Mesenchymal stem cell (in vitro differentiated cells and primary cell): ENCODE measurements around the gene P2RY11.

Experiments
- DNase-seq: peaks from one replicate; pipeline ENCODE4 v3.0.0-alpha.2; 2013
- H2AFZ ChIP-seq: one replicate; pipeline ENCODE4 v1.6.1; 2013; ENCODE audit warnings: low read depth, mild to moderate bottlenecking, control low read depth, inconsistent platforms, low read length, moderate library complexity
- H2AK5ac ChIP-seq: 2 replicates; pipeline ENCODE4 v1.6.1; 2013; ENCODE audit warnings: low read length, moderate library complexity, mild to moderate bottlenecking, inconsistent platforms; ENCODE audit not compliant: severe bottlenecking
- H2BK120ac ChIP-seq: one replicate; pipeline ENCODE4 v1.6.1; 2013; ENCODE audit warnings: low read depth, mild to moderate bottlenecking, inconsistent platforms, low read length, moderate library complexity
- H2BK12ac ChIP-seq, 2 experiments: one replicate each; pipeline ENCODE4 v1.6.1; 2013; ENCODE audit warnings: inconsistent platforms in 2 of 2, low read length in 2 of 2, mild to moderate bottlenecking in 2 of 2, moderate library complexity in 2 of 2, control low read depth in 1 of 2
- H2BK15ac ChIP-seq: one replicate; pipeline ENCODE4 v1.6.1; 2013; ENCODE audit warnings: mild to moderate bottlenecking, low read depth, inconsistent platforms; ENCODE audit not compliant: poor library complexity, severe bottlenecking
- H2BK5ac ChIP-seq: 2 replicates; pipeline ENCODE4 v1.6.1; 2013; ENCODE audit warnings: low read depth, mild to moderate bottlenecking, low read length, control low read depth, inconsistent platforms; ENCODE audit not compliant: poor library complexity, severe bottlenecking
- H3K14ac ChIP-seq, 2 experiments: one replicate each; pipeline ENCODE4 v1.6.1; 2013; ENCODE audit warnings: inconsistent platforms in 2 of 2, low read length in 2 of 2, control low read depth in 1 of 2, mild to moderate bottlenecking in 1 of 2, moderate library complexity in 1 of 2
- H3K18ac ChIP-seq, 2 experiments: one replicate each; pipeline ENCODE4 v1.6.1; 2013; ENCODE audit warnings: inconsistent platforms in 2 of 2, low read length in 2 of 2, control low read depth in 1 of 2, low read depth in 1 of 2, mild to moderate bottlenecking in 1 of 2
- H3K23ac ChIP-seq, 2 experiments: one replicate each; pipeline ENCODE4 v1.6.1; 2013; ENCODE audit warnings: inconsistent platforms in 2 of 2, low read length in 2 of 2, mild to moderate bottlenecking in 2 of 2, moderate library complexity in 2 of 2, control low read depth in 1 of 2
- H3K27ac ChIP-seq: 2 replicates; pipeline ENCODE4 v1.5.1; 2013; ENCODE audit warnings: mild to moderate bottlenecking, moderate library complexity, low read length, control low read depth, inconsistent platforms; ENCODE audit not compliant: poor library complexity, severe bottlenecking
- H3K27me3 ChIP-seq, 2 experiments: 2 replicates each; pipeline versions ENCODE4 v1.6.1 to v1.7.0; 2013; ENCODE audit warnings: low read length in 2 of 2, mild to moderate bottlenecking in 2 of 2, moderate library complexity in 2 of 2, control low read depth in 1 of 2, inconsistent platforms in 1 of 2; ENCODE audit not compliant: control insufficient read depth in 1 of 2, insufficient read depth in 1 of 2
- H3K36me3 ChIP-seq, 2 experiments: 2 replicates each; pipeline versions ENCODE4 v1.6.1 to v1.7.0; 2013; ENCODE audit warnings: low read length in 2 of 2, control low read depth in 1 of 2, inconsistent platforms in 1 of 2, low read depth in 1 of 2, mild to moderate bottlenecking in 1 of 2; ENCODE audit not compliant: insufficient read depth in 2 of 2, control insufficient read depth in 1 of 2
- H3K4ac ChIP-seq, 2 experiments: one replicate each; pipeline ENCODE4 v1.6.1; 2013; ENCODE audit warnings: inconsistent platforms in 2 of 2, low read length in 2 of 2, mild to moderate bottlenecking in 2 of 2, moderate library complexity in 2 of 2, control low read depth in 1 of 2, low read depth in 1 of 2
- H3K4me1 ChIP-seq: 2 replicates; pipeline ENCODE4 v1.6.1; 2013; ENCODE audit warnings: low read depth, low read length, control low read depth; ENCODE audit not compliant: control insufficient read depth, insufficient read depth
- H3K4me2 ChIP-seq: 2 replicates; pipeline ENCODE4 v1.6.1; 2013; ENCODE audit warnings: low read length, mild to moderate bottlenecking, inconsistent platforms; ENCODE audit not compliant: poor library complexity, severe bottlenecking
- H3K4me3 ChIP-seq, 2 experiments: 2 replicates each; pipeline versions ENCODE4 v1.5.1 to v1.7.0; 2013; ENCODE audit warnings: low read length in 2 of 2, mild to moderate bottlenecking in 2 of 2, control low read depth in 1 of 2, low read depth in 1 of 2; ENCODE audit not compliant: insufficient read depth in 1 of 2
- H3K79me1 ChIP-seq: replicated peaks from 2 replicates; pipeline ENCODE4 v1.6.1; 2013; ENCODE audit warnings: mild to moderate bottlenecking, control low read depth, low read length, inconsistent platforms; ENCODE audit not compliant: poor library complexity, severe bottlenecking
- H3K9ac ChIP-seq: 2 replicates; pipeline ENCODE4 v1.7.0; 2013; ENCODE audit warnings: mild to moderate bottlenecking, low read length, moderate library complexity
- H3K9me3 ChIP-seq: 2 replicates; pipeline ENCODE4 v1.7.0; 2013; ENCODE audit warnings: mild to moderate bottlenecking, low read length; ENCODE audit not compliant: control insufficient read depth
- H4K8ac ChIP-seq: one replicate; pipeline ENCODE4 v1.6.1; 2013; ENCODE audit warnings: inconsistent platforms, mild to moderate bottlenecking, low read length, moderate library complexity
- H4K91ac ChIP-seq: one replicate; pipeline ENCODE4 v1.6.1; 2013; ENCODE audit warnings: mild to moderate bottlenecking, low read length, inconsistent platforms
- WGBS: methylation state at CpG from one replicate; pipeline ENCODE4 v1.1.7; 2013; ENCODE audit warnings: mixed read lengths; 5-methylcytosine and 5-hydroxymethylcytosine counted together

The P2RY11 gene

DNA sequence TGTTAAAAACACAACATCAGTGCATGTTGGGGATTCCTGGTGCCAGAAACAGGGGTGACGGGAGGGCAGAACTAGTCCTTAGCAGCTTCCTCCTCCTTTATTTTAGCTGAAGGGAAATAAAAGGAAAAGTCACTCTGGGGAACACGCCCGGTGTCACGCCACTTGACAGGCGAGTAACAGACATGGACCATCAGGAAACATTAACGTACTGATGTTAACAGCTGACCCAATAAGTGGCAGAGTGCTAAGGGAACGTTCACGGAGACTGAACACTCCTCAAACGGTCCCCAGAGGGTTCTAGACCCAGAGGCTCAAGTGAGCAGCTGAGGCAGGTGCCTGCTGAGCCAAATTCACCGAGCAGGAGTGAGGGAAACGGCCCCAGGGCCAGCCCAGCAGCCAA, 22.1 kb downstream of the P2RY11 start:
- H2BK5ac ChIP-seq = no peak overlapping the region
- H3K18ac ChIP-seq = no peak overlapping the region
- no peak overlapping the region for H3K14ac ChIP-seq
- no peak overlapping the region for H3K4me2 ChIP-seq
- H3K27me3 ChIP-seq = no peaks in the 10 kb centered on the region
- H2BK120ac ChIP-seq = no peak overlapping the region
- peaks cover 21% of the 10 kb centered on the region for H3K79me1 ChIP-seq
- DNase-seq = no peak
- no peak overlapping the region for H3K4ac ChIP-seq
- no peak overlapping the region for H2AFZ ChIP-seq
- no peaks in the 10 kb centered on the region for H3K4me1 ChIP-seq
- no peak overlapping the region for H3K23ac ChIP-seq
- H2AK5ac ChIP-seq = no peak overlapping the region
- H4K8ac ChIP-seq = no peak overlapping the region
- peaks cover 63 to 64% of the 10 kb centered on the region in 2 experiments for H3K36me3 ChIP-seq
- H3K4me3 ChIP-seq = no peak overlapping the region
- no peak overlapping the region for H2BK12ac ChIP-seq
- WGBS = 93% methylated on average over 11 of the region's 11 CpGs
- H4K91ac ChIP-seq = no peak overlapping the region
- no peaks in the 10 kb centered on the region for H3K9me3 ChIP-seq
- H3K9ac ChIP-seq = no peak overlapping the region
- no peak overlapping the region for H2BK15ac ChIP-seq
- no peak overlapping the region for H3K27ac ChIP-seq

DNA sequence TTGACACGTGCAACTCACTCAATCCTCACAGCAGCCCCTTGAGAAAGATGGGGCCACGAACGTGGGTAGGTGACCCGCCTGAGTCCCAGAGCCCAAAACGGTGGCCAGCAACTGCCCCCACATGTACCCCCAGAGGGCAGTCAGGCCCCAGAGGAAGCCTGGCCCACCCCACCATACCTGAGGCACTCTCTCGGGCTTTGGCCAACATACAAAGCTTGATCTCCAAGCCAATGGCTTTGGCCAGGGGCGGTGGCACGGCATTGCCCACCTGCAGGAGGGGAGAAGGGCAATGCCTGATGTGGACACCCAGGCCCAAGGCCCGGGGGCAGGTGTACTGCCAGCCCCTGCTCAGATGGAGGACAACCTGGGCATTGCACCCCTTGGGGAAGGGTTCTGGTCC, 22.5 kb downstream of the P2RY11 start:
- DNase-seq = no peak
- Histone ChIP-seq H3K27me3 (no peaks in the 10 kb centered on the region), H3K23ac (no peak overlapping the region), H3K79me1 (peaks cover 22% of the 10 kb centered on the region), H3K18ac (no peak overlapping the region), H2BK120ac (no peak overlapping the region), H2BK15ac (no peak overlapping the region), H4K8ac (no peak overlapping the region), H3K4me1 (no peaks in the 10 kb centered on the region), H3K27ac (no peak overlapping the region), H3K4me2 (no peak overlapping the region), H2BK12ac (no peak overlapping the region), H2AFZ (no peak overlapping the region), H2BK5ac (no peak overlapping the region), H3K36me3 (peaks cover 66 to 68% of the 10 kb centered on the region in 2 experiments), H4K91ac (no peak overlapping the region), H3K4me3 (no peak overlapping the region), H3K9me3 (no peaks in the 10 kb centered on the region), H3K14ac (no peak overlapping the region), H3K9ac (no peak overlapping the region), H2AK5ac (no peak overlapping the region), H3K4ac (no peak overlapping the region)
- 99% methylated on average over 9 of the region's 9 CpGs for WGBS

DNA sequence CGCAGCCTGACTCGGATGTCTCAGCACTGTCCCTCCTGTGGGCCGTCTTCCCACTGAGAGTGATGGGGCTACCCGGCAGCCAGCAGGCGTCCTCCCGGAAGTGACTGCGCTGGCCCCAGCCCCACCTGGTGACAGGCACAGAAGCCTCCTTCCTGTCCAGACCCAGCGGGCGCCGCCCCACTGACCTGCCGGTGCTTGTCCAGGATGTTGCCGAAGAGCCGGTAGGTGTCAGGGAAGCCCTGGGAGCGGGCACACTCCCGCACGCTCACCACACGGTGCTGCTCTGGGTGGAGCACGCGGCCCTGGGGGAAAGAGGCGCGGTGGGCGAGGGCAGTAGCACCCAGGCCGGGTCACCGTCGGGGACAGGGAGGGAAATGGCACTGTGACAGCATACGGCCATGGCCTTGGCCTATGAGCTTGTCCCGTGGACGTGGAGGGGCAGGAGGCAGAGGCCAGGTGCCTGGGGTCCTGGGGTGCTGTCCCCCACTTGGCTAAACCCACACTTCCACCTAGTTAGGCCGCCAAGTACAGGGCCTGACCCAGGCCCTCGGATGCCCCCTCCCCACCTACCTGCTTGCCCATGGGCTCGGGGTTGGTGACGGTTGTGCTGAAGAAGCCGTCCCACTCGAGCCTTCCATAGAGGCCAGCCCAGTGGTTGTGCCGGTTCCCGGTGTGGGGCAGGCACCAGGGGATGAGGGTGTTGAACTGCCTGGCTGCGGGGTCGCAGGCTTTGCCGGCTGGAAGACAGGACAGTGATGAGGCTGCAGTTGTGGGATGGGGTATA, 24.2 kb downstream of the P2RY11 start:
- Histone ChIP-seq H2AFZ (no peak overlapping the region), H3K27me3 (no peaks in the 10 kb centered on the region), H3K4me2 (no peak overlapping the region), H2AK5ac (no peak overlapping the region), H2BK5ac (no peak overlapping the region), H4K91ac (no peak overlapping the region), H3K79me1 (peaks cover 27% of the 10 kb centered on the region), H3K14ac (no peak overlapping the region), H3K9ac (no peak overlapping the region), H2BK12ac (no peak overlapping the region), H3K18ac (no peak overlapping the region), H2BK120ac (no peak overlapping the region), H3K36me3 (peaks cover 75 to 77% of the 10 kb centered on the region in 2 experiments), H2BK15ac (no peak overlapping the region), H3K4me1 (no peaks in the 10 kb centered on the region), H3K23ac (no peak overlapping the region), H3K27ac (no peak overlapping the region), H3K4me3 (no peak overlapping the region), H3K4ac (no peak overlapping the region), H3K9me3 (no peaks in the 10 kb centered on the region), H4K8ac (no peak overlapping the region)
- DNase-seq = no peak
- 97% methylated on average over 39 of the region's 39 CpGs for WGBS

DNA sequence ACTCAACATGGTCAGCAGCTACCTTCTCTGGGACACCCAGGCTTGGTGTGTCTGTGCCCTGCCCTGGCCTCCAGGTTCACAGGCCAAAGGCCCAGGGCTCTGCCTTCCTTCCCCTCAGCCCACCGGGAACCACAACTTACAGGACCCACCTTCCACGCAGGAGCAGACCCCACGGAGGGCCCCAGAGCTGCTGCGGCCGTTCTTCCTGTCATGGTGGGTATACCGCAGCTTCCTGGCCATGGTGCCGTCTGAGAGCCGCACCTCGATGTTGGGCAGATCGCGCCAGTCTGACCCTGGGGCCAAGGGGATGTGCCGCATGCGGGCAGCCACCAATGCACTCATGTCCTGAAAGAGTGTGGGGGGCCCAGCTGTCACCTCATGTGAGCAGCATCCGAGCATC, 25.4 kb downstream of the P2RY11 start:
- Histone ChIP-seq H3K4me3 (no peak overlapping the region), H2AFZ (no peak overlapping the region), H3K79me1 (peaks cover 28% of the 10 kb centered on the region), H3K23ac (no peak overlapping the region), H3K27ac (no peak overlapping the region), H2BK120ac (no peak overlapping the region), H3K4me1 (no peaks in the 10 kb centered on the region), H3K9me3 (no peaks in the 10 kb centered on the region), H2BK5ac (no peak overlapping the region), H2BK12ac (no peak overlapping the region), H3K27me3 (no peaks in the 10 kb centered on the region), H3K9ac (no peak overlapping the region), H3K36me3 (peaks cover 82 to 89% of the 10 kb centered on the region in 2 experiments), H3K14ac (no peak overlapping the region), H3K18ac (no peak overlapping the region), H4K91ac (no peak overlapping the region), H2BK15ac (no peak overlapping the region), H2AK5ac (no peak overlapping the region), H4K8ac (no peak overlapping the region), H3K4me2 (no peak overlapping the region), H3K4ac (no peak overlapping the region)
- WGBS = 97% methylated on average over 14 of the region's 14 CpGs
- DNase-seq = no peak
